Measurements from ENCODE around the gene CCDC148.

DNA sequence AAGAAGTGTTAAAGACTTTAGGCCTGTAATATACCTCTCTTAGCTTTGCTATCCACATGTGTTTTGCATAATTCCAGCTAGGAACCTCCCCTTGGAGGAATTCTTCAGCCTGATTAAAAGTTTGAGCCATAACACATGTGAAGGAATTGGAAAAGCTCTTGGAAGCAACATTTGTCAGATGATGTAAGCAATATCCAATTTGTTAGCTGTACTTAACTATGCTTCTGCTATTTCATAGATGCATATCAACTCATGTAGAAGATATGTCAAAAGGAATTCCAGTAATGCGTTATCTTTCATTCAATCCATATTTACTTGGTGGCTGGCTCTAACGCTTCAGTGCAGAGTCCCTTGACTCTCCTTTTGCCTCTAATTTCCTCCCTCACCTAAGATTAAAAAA, 46.4 kb upstream of the CCDC148 start:
- TF ChIP-seq, protein P1, sequence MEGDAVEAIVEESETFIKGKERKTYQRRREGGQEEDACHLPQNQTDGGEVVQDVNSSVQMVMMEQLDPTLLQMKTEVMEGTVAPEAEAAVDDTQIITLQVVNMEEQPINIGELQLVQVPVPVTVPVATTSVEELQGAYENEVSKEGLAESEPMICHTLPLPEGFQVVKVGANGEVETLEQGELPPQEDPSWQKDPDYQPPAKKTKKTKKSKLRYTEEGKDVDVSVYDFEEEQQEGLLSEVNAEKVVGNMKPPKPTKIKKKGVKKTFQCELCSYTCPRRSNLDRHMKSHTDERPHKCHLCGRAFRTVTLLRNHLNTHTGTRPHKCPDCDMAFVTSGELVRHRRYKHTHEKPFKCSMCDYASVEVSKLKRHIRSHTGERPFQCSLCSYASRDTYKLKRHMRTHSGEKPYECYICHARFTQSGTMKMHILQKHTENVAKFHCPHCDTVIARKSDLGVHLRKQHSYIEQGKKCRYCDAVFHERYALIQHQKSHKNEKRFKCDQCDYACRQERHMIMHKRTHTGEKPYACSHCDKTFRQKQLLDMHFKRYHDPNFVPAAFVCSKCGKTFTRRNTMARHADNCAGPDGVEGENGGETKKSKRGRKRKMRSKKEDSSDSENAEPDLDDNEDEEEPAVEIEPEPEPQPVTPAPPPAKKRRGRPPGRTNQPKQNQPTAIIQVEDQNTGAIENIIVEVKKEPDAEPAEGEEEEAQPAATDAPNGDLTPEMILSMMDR (IDR thresholded peaks at IDR 0.05): no peak
- TF ChIP-seq POLR2A (IDR thresholded peaks at IDR 0.05): no peak

Data from esophagus squamous epithelium (tissue), 4 donors.